ENCODE measurements around the gene ZNF646. TPM values are rescaled to one million over a fixed set of nuclear protein-coding genes. Genes with fewer than 3 reads are reported as not detected.

The ZNF646 gene
- total RNA-seq, 4 donors from 2014 or later, result 8.1 to 18.0 (median 11.9) TPM

DNA sequence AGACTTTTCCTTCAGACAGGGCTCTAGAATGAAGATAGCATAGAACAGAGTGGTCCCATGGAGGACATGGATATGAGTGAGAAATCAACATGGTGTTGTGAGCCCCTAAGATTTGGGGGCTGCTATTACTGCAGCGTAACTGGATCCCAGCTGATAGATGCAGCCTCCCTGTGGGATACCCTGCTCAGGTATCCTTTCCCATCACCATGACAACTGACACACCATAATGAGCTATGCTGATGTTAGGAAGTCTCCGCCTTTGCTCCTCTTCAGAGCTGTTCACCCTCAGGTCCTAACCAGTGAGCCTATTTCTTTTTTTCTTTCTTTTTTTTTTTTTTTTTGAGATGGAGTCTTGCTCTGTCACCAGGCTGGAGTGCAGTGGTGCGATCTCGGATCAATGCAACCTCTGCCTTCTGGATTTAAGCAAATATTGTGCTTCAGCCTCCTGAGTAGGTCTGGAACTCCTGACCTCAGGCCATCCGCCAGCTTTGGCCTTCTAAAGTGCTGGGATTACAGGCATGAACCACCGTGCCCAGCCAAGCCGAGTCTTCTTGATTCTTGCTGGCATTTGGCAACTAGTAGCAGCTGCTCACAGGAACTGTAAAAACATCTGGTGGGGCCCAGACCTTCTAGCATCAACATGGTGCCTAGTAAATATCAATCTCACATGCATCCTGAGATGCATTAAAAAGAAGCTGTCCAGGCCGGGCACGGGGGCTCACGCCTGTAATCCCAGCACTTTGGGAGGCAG lies 23.8 kb upstream of the ZNF646 start:
- TF ChIP-seq, protein P1, sequence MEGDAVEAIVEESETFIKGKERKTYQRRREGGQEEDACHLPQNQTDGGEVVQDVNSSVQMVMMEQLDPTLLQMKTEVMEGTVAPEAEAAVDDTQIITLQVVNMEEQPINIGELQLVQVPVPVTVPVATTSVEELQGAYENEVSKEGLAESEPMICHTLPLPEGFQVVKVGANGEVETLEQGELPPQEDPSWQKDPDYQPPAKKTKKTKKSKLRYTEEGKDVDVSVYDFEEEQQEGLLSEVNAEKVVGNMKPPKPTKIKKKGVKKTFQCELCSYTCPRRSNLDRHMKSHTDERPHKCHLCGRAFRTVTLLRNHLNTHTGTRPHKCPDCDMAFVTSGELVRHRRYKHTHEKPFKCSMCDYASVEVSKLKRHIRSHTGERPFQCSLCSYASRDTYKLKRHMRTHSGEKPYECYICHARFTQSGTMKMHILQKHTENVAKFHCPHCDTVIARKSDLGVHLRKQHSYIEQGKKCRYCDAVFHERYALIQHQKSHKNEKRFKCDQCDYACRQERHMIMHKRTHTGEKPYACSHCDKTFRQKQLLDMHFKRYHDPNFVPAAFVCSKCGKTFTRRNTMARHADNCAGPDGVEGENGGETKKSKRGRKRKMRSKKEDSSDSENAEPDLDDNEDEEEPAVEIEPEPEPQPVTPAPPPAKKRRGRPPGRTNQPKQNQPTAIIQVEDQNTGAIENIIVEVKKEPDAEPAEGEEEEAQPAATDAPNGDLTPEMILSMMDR (IDR thresholded peaks at IDR 0.05), result no peak
- ATAC-seq (ENCODE audit: low FRiP score) (no peak), DNase-seq (ENCODE audit: low spot score) (no peak)

DNA sequence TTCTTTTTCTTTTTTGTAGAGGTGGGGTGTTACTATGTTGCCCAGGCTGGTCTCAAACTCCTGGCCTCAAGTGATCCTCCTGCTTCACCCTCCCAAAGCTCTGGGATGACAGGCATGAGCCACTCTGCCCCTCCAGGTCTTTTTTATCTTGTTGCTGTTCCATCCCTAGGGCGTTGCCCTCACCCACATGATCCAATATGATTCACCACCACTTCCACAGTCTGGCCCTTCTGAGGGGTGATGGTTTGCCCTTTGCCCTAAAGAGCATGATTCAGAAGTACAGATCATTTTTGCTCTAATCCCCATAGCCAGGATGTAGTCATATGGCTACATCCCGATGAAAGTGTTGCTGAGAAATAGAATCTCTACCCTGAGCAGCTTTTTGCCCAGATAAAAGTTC lies 22.1 kb upstream of the ZNF646 start:
- TF ChIP-seq, protein P1 (IDR thresholded peaks at IDR 0.05), result no peak
- DNase-seq (ENCODE audit: low spot score), result peak; percentile 44
- ATAC-seq (ENCODE audit: low FRiP score), result peak; percentile 97

DNA sequence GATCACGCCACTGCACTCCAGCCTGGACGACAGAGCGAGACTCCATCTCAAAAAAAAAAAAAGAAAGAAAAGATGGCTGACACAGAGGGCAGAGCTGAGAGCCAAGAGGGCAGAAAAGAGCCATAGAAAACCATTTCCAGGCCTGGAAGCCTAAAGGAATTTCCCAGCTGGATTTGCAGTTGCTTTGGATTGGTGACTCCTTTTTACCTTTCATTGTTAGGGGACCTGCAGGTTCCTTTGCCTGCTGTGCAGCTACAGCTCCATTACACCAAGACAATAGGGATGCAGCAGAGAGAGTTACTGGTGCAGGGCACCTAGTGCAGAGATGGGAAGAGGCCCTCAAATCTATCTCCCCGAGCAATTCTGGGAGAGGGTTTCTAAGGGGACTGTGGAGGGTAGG lies 18.6 kb upstream of the ZNF646 start:
- DNase-seq (ENCODE audit: low spot score) (no peak), ATAC-seq (ENCODE audit: low FRiP score) (no peak)
- TF ChIP-seq, protein P1 (IDR thresholded peaks at IDR 0.05), result no peak

DNA sequence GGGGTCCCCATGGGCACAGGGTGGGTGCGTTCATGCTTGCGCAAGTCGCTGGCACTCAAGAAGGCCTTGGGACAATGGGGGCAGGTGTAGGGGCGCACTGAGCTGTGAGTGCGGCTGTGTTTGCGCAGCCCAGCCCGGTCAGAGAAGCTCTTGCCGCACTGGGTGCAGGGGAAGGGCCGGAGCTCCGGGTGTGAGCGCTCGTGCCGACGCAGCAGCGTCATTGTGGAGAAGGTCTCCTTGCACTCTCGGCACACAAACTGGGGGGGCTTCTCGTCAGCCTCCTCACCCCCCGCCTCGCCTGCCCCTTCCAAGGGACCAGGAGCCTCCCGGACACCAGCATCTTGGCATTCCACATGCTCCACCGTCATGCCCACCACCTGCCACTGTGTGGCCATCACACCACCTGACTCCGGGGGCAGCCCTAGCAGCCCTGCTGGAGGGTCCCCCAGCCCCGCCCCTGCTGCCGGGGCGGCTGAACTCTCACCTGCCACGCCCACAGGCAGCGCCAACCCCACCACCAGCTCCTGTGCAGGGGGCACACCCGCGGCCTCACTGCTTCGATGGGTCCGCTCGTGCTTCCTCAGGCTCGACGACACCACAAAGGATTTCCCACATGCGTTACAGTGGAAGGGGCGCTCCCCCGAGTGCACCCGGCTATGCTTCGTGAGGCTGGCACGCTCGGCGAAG lies 13.0 kb upstream of the ZNF646 start:
- TF ChIP-seq, protein P1 (IDR thresholded peaks at IDR 0.05), result no peak
- DNase-seq (ENCODE audit: low spot score) (no peak), ATAC-seq (ENCODE audit: low FRiP score) (no peak)

DNA sequence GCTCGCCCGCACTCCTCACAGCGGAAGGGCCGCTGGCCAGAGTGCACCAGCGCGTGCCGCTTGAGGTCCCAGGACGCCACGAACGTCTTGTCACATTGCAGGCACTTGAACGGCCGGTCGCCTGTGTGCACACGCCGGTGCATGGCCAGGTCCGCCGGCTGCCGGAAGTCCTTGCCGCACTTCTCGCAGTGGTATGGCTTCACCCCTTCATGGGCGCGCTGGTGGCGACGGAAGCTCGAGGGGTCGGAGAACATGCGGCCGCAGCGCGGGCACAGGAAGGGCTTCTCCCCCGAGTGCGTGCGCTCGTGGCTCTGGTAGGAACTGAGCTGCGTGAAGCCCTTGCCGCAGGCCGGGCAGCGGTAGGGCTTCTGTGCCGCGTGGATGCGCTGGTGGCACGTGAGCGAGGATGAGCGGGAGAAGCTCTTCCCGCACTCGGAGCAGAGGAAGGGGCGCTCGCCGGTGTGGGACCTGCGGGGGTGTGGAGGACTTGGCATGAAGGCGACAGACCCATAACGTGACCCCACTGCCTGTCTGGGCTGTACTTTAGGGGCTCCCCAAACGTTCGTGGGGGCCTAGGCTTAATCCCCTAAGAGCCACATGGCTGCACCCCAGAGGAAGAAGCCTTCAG lies 12.3 kb upstream of the ZNF646 start:
- ATAC-seq (ENCODE audit: low FRiP score) (no peak), DNase-seq (ENCODE audit: low spot score) (no peak)
- TF ChIP-seq, protein P1 (IDR thresholded peaks at IDR 0.05), result no peak

DNA sequence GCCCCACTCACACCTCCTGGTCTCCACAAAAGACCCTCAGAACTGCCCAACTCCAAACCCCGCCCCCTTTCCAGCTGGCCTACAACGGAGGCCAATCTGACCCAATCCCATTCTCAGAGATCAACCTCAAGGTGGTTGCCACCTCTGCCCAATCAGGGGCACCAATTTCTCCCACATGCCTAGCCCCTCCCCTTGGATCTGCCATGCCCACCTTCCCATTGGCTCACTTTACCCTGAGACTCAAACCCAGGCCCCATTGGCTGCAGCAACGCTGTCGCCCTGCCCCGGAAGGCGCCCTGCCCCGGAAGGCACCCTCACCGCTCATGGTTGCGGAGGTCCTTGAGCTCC lies 10.8 kb upstream of the ZNF646 start:
- DNase-seq (ENCODE audit: low spot score) (no peak), ATAC-seq (ENCODE audit: low FRiP score) (no peak)
- TF ChIP-seq, protein P1 (IDR thresholded peaks at IDR 0.05), result no peak

All from omental fat pad (tissue), 4 donors.